Left lung (tissue), 10 donors: ENCODE data around the gene PPM1E. TPM values are rescaled to one million over a fixed set of nuclear protein-coding genes. Genes with fewer than 3 reads are reported as not detected.
A peak's percentile ranks its signal among the peaks of the same experiment; 100 is the strongest.
"Not testable (repeated sequence)": the region's sequence is repeated elsewhere in the genome, so short reads cannot be mapped to it uniquely, and the experiment has no call there.

Experiments
- ATAC-seq: fragments of 200-7000 bp; cut with Tn5 transposase; one replicate; pipeline ENCODE4 v1.9.1; 2020; ENCODE audit warnings: moderate library complexity
- DNase-seq, 4 donors: peaks; one replicate each; pipeline ENCODE4 v3.0.0-alpha.2; 2013 to 2020
- H3K27ac ChIP-seq, 2 donors: fragments of 200-600 bp; sonication (generic) in 1 of 2; one replicate each; pipeline versions ENCODE4 v1.5.0 to v1.8.0; 2020 to 2021
- H3K27me3 ChIP-seq, 2 donors: fragments of 200-600 bp; sonication (generic) in 1 of 2; one replicate each; pipeline versions ENCODE4 v1.5.0 to v1.8.0; 2020 to 2021
- H3K36me3 ChIP-seq, 2 donors: fragments of 200-600 bp; sonication (generic) in 1 of 2; one replicate each; pipeline versions ENCODE4 v1.5.0 to v1.8.0; 2020 to 2021
- H3K4me1 ChIP-seq, 2 donors: fragments of 200-600 bp; one replicate each; pipeline ENCODE4 v1.8.0; 2021
- H3K4me3 ChIP-seq, 2 donors: fragments of 200-600 bp; sonication (generic) in 1 of 2; one replicate each; pipeline versions ENCODE4 v1.5.0 to v1.8.0; 2020 to 2021; ENCODE audit warnings: mild to moderate bottlenecking in 1 of 2
- H3K9me3 ChIP-seq, 2 donors: fragments of 200-600 bp; sonication (generic) in 1 of 2; one replicate each; pipeline versions ENCODE4 v1.5.0 to v1.8.0; 2020 to 2021
- intact Hi-C, 2 donors: fragments of 100-400 bp; cut with DNase I; formaldehyde crosslinking; loops; one replicate each; pipeline versions ENCODE4 v1.11.2 to v1.14.2; 2022
- polyA plus RNA-seq, 6 donors: library from polyadenylated mRNA; unstranded; fragments of 120-200 nt; gene quantifications; one replicate each; pipeline ENCODE4 v1.2.1, GENCODE V29; 2013; ENCODE audit not compliant: insufficient read length in 6 of 6
- total RNA-seq, 2 donors: library from RNA; stranded (reverse); fragmentation: NEBNext Ultra II Directional; extraction: Animal tissue kit (Norgen Biotek cat#: 25700); gene quantifications; one replicate each; pipeline ENCODE4 v1.2.1, GENCODE V29; 2021
- TF ChIP-seq, protein P1 (sequence below), 2 donors: fragments of 200-600 bp; sonication (generic) in 1 of 2; IDR thresholded peaks; one replicate each; pipeline versions ENCODE4 v1.5.0 to v1.8.0; 2021; ENCODE audit warnings: antibody characterized with exemption in 2 of 2
- donor health status: DM: no; HTN: yes; CAD: no.
- donor health status: DM: no; HTN: no; CAD: no.

PPM1E gene
- total and polyA plus RNA-seq, 8 donors = 0.21 to 0.68 (median 0.40) TPM

- DNase-seq = no peak
- ATAC-seq = no peak
- Histone ChIP-seq H3K27me3 (no peaks in the 10 kb centered on the region), H3K4me3 (no peak overlapping the region), H3K27ac (no peak overlapping the region), H3K9me3 (no peaks in the 10 kb centered on the region), H3K36me3 (no peaks in the 10 kb centered on the region), H3K4me1 (no peaks in the 10 kb centered on the region)
- TF ChIP-seq, protein P1, sequence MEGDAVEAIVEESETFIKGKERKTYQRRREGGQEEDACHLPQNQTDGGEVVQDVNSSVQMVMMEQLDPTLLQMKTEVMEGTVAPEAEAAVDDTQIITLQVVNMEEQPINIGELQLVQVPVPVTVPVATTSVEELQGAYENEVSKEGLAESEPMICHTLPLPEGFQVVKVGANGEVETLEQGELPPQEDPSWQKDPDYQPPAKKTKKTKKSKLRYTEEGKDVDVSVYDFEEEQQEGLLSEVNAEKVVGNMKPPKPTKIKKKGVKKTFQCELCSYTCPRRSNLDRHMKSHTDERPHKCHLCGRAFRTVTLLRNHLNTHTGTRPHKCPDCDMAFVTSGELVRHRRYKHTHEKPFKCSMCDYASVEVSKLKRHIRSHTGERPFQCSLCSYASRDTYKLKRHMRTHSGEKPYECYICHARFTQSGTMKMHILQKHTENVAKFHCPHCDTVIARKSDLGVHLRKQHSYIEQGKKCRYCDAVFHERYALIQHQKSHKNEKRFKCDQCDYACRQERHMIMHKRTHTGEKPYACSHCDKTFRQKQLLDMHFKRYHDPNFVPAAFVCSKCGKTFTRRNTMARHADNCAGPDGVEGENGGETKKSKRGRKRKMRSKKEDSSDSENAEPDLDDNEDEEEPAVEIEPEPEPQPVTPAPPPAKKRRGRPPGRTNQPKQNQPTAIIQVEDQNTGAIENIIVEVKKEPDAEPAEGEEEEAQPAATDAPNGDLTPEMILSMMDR (IDR thresholded peaks at IDR 0.05) = no peak
- intact Hi-C loops = no loop called here
These were observed 177.3 kb downstream of the PPM1E start for GRCh38 chr17:58932956-58933355.

DNA sequence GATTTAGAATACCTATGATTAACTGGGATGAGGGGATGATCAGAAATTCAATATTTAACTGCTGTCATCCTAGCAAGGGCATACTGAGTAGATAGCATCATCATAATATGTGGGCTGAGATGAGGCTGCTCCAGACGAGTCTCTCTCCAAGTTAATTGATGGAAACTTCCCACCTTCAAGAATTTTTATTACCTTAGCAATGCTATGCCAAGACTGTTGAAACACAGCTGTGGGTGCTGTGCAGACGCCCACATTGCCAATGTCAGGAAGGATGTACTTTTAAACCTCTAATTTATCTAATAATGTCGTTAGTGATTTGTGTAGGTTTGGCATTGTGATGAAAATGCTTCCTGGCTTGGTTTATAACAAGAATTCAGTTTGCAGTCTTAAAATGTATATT lies 180.6 kb downstream of the PPM1E start:
- no peak overlapping the region for H3K27ac ChIP-seq
- no peaks in the 10 kb centered on the region for H3K9me3 ChIP-seq
- TF ChIP-seq, protein P1 (IDR thresholded peaks at IDR 0.05) = no peak
- no peak for DNase-seq
- no peak overlapping the region for H3K4me3 ChIP-seq
- no peaks in the 10 kb centered on the region for H3K4me1 ChIP-seq
- H3K27me3 ChIP-seq = no peaks in the 10 kb centered on the region
- H3K36me3 ChIP-seq = no peaks in the 10 kb centered on the region
- ATAC-seq = no peak
- intact Hi-C loops = no loop called here

DNA sequence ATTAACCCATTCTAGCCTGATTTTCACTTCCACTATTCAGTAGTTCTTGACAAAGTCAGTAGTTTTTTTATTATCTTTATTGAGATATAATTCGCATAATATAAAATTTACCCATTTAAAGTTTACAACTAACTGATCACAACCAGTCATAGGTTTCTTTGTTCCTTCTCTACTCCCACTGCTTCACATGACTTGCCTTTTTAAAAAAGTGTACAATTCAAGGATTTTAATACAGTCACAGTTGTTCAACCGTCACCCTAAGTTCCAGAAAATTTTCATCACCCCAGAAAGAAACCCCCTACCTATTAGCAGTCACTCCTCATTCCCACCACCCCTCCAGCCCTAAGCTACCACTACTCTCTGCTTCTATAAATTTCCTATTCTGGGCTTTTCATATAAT lies 188.5 kb downstream of the PPM1E start:
- no peak overlapping the region for H3K4me3 ChIP-seq
- peaks cover 0 to 11% of the 10 kb centered on the region in 2 donors for H3K4me1 ChIP-seq
- DNase-seq = no peak
- TF ChIP-seq, protein P1 (IDR thresholded peaks at IDR 0.05) = no peak
- intact Hi-C loops = no loop called here
- H3K36me3 ChIP-seq = no peaks in the 10 kb centered on the region
- peaks cover 0 to 4% of the 10 kb centered on the region in 2 donors for H3K9me3 ChIP-seq
- H3K27me3 ChIP-seq = no peaks in the 10 kb centered on the region
- no peak for ATAC-seq
- H3K27ac ChIP-seq = no peak overlapping the region

DNA sequence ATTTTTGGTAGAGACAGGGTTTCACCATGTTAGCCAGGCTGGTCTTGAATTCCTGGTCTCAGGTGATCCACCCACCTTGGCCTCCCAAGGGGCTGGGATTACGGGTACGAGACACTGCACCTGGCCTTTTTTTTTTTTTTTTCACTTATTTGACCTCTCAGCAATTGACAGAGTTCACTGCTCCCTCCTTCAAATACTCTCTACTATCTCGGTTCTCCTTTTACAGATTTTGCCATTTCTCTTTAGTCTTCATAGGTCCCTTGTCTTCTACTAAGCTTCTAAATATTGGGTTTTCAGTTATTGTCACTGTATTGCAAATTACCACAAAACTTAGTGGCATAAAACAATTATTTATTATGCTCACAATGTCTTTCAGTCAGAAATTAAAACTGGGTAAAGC lies 191.8 kb downstream of the PPM1E start:
- intact Hi-C loops = no loop called here
- TF ChIP-seq, protein P1 (IDR thresholded peaks at IDR 0.05) = no peak
- Histone ChIP-seq H3K27me3 (no peaks in the 10 kb centered on the region), H3K27ac (no peak overlapping the region), H3K4me1 (peaks cover 0 to 11% of the 10 kb centered on the region in 2 donors), H3K36me3 (no peaks in the 10 kb centered on the region), H3K4me3 (no peak overlapping the region), H3K9me3 (peaks cover 0 to 29% of the 10 kb centered on the region in 2 donors)
- DNase-seq (no peak), ATAC-seq (no peak)

GRCh38 chr17:58947824-58948223 lies 192.2 kb downstream of the PPM1E start:
- Histone ChIP-seq H3K4me1 (peaks cover 0 to 11% of the 10 kb centered on the region in 2 donors), H3K4me3 (no peak overlapping the region), H3K27ac (no peak overlapping the region), H3K9me3 (peaks cover 0 to 29% of the 10 kb centered on the region in 2 donors), H3K27me3 (no peaks in the 10 kb centered on the region), H3K36me3 (no peaks in the 10 kb centered on the region)
- TF ChIP-seq, protein P1 (IDR thresholded peaks at IDR 0.05) = no peak
- intact Hi-C loops = no loop called here
- ATAC-seq = peak; percentile 21
- DNase-seq = peak in 1 of 4 donors; percentile 39

- H3K4me1 ChIP-seq, H3K27ac ChIP-seq, intact Hi-C loops, ATAC-seq, DNase-seq, H3K36me3 ChIP-seq, H3K27me3 ChIP-seq, H3K4me3 ChIP-seq: not testable (repeated sequence)
- peaks cover 0 to 23% of the 10 kb centered on the region in 2 donors for H3K9me3 ChIP-seq
These were observed 198.7 kb downstream of the PPM1E start for GRCh38 chr17:58954358-58954757.
